Measurements from ENCODE around the gene CCDC88C. TPM values are rescaled to one million over a fixed set of nuclear protein-coding genes. Genes with fewer than 3 reads are reported as not detected.

CCDC88C gene
- total RNA-seq, 1 donor: under 0.01 TPM

DNA sequence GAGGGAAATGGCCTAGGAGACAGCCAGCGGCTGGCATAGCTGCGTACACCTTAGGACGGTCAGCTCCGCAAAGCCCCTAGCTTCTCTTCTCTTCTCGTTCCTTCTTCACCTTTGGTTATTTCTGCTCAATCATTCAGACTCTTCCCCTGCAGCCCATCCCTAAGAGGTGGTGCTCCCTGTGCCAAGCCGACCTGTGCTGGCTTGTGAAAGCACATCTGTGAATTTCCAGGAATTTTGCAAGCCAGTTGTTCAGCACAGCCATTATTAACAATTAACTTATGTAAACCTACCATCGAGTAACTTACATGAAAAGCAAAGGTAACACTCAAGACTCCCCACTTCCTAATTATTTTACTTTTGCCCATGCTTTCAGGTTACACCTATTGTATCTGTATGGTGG, 152.2 kb downstream of the CCDC88C start:
- TF ChIP-seq, protein P1, sequence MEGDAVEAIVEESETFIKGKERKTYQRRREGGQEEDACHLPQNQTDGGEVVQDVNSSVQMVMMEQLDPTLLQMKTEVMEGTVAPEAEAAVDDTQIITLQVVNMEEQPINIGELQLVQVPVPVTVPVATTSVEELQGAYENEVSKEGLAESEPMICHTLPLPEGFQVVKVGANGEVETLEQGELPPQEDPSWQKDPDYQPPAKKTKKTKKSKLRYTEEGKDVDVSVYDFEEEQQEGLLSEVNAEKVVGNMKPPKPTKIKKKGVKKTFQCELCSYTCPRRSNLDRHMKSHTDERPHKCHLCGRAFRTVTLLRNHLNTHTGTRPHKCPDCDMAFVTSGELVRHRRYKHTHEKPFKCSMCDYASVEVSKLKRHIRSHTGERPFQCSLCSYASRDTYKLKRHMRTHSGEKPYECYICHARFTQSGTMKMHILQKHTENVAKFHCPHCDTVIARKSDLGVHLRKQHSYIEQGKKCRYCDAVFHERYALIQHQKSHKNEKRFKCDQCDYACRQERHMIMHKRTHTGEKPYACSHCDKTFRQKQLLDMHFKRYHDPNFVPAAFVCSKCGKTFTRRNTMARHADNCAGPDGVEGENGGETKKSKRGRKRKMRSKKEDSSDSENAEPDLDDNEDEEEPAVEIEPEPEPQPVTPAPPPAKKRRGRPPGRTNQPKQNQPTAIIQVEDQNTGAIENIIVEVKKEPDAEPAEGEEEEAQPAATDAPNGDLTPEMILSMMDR (IDR thresholded peaks at IDR 0.05; ENCODE audit: insufficient read depth, low read depth, low read length): no peak
- no peak for DNase-seq (ENCODE audit: low read depth)
- no peak overlapping the region for H3K4me3 ChIP-seq (ENCODE audit: low read depth, low read length)

DNA sequence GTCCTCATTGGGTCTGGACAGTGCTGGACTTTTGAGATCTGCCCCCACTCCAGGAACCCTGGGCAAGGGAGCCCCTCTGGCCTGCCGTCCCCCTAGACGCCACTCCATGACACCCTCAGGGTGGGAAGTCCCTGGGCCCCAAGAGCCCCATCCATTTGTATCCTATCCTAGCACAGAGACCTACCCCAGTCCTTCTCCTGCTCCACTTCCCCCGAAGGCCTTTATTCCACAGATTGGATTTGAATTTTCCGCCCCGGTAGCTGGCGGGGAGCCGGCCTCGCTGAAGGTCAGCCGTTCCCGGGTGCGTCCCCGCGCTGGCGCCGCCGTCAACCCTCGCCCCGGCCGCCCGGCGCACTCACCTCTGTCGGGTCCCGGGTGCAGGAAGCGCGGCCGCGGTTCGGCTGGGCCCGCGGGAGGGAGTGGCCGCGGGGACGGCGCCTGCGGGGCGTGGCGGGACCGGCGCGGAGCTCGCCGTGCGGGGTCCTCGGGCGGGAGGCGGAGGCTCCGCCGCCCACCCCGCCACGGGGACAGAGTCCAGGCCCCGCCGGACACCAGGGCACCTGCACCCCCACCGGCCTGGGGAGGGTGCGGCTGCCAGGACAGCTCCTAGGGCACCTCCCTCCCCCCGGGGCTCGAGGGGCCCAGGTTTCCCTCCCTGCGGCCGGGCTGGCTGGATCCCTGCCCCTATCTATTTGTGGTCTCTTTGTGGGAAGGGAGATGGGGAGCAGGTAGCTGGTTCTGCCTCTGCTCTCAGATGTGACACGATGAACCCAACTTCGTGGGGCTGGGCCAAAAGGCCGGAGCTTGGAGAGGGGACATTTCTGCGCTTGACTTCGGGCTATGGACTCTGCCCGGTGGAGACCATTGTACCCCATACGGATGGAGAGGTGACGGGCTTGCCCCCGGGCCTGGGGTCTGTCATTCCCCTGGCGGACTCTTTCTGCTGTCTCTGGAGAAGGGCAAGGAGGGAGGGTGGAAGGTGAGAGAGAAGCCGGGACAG, 153.2 kb downstream of the CCDC88C start:
- peak overlapping the region; percentile 45 for H3K4me3 ChIP-seq (ENCODE audit: low read depth, low read length)
- no peak for DNase-seq (ENCODE audit: low read depth)
- TF ChIP-seq, protein P1 (IDR thresholded peaks at IDR 0.05; ENCODE audit: insufficient read depth, low read depth, low read length): no peak

DNA sequence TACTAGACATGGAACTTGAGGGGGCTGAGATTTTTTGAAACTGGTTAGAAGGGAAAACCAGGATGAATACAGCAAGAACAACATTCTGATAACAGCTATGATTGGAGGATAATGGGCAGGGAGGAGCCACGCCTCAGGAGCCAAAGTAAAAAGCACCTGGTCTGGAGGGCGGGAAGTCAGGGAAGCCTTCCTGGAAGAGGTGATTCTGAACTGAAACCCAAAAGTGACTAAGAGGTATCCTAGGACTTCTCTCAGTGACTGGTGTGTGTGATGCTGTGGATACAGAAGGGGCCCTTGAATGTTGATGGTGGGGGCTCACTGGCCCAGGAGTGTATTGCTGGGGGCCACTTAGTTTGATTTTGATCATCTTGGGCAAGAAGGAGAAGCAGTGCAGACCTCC, 154.3 kb downstream of the CCDC88C start:
- H3K4me3 ChIP-seq (ENCODE audit: low read depth, low read length): no peak overlapping the region
- DNase-seq (ENCODE audit: low read depth): no peak
- TF ChIP-seq, protein P1 (IDR thresholded peaks at IDR 0.05; ENCODE audit: insufficient read depth, low read depth, low read length): no peak

DNA sequence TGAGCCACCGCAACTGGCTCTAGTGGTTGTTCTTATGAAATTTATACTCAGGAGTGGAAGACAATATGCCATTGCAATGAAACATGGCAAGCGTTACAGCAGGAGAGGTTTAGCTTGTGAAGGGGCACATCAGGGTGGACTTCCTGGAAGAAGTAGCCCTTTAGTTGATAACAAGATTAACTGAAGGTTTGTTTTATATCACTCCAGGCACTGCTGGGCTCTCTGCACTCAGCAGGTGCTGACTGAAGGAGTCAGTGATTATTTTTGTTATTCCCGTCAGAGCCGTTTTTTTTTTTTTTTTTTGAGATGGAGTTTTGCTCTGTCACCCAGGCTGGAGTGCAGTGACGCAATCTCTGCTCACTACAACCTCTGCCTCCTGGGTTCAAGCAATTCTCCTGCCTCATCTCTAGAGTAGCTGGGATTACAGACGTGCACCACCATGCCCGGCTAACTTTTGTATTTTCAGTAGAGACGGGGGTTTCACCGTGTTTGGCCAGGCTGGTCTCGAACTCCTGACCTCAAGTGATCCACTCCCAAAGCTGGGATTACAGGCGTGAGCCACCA, 155.6 kb downstream of the CCDC88C start:
- H3K4me3 ChIP-seq (ENCODE audit: low read depth, low read length): no peak overlapping the region
- TF ChIP-seq, protein P1 (IDR thresholded peaks at IDR 0.05; ENCODE audit: insufficient read depth, low read depth, low read length): no peak
- no peak for DNase-seq (ENCODE audit: low read depth)

DNA sequence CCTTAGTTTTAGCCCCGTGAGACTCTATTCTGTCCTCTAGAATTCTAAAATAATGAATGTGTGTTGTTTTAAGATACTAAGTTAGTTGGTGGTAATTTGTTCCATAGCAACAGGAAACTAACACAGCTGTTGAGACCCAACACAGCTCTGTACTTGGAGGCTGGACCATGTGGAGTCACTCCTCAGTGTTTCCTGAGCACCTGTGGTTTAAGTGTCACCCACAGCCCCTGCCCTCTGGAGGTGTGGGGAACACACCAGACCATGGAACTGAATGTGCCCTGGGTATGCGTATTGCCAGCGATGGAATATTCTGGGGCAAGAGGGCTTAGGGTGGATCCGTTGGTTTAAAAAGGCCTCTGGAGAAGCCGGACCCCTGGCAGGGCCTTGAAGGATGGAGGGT, 156.5 kb downstream of the CCDC88C start:
- TF ChIP-seq, protein P1 (IDR thresholded peaks at IDR 0.05; ENCODE audit: insufficient read depth, low read depth, low read length): no peak
- no peak for DNase-seq (ENCODE audit: low read depth)

DNA sequence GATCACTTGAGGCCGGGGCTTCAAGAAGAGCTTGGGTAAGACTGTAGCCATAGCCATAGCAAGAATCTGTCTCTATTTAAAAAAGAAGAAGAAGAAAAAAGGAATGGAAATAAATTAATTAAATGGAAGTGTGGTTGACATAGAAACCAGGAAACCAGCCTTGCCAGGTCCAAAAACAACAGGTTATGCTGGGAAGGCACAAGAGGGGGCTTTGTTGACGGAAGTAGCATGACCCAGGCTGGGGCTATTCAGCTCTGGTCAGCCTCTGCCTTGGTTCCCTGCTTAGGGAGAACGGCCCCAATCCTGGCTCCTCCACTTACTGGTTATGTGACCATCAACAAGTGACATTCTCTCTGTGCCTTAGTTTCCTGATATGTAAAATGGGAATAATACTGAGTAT, 158.7 kb downstream of the CCDC88C start:
- TF ChIP-seq, protein P1 (IDR thresholded peaks at IDR 0.05; ENCODE audit: insufficient read depth, low read depth, low read length): no peak
- DNase-seq (ENCODE audit: low read depth): no peak
- no peak overlapping the region for H3K4me3 ChIP-seq (ENCODE audit: low read depth, low read length)

More for the DNA sequence above, 156.5 kb downstream of the CCDC88C start:
- H3K4me3 ChIP-seq (ENCODE audit: low read depth, low read length): no peak overlapping the region

All from fibroblast of villous mesenchyme (primary cell).